Measurements from ENCODE around the gene CCDC47.

Gene CCDC47

DNA sequence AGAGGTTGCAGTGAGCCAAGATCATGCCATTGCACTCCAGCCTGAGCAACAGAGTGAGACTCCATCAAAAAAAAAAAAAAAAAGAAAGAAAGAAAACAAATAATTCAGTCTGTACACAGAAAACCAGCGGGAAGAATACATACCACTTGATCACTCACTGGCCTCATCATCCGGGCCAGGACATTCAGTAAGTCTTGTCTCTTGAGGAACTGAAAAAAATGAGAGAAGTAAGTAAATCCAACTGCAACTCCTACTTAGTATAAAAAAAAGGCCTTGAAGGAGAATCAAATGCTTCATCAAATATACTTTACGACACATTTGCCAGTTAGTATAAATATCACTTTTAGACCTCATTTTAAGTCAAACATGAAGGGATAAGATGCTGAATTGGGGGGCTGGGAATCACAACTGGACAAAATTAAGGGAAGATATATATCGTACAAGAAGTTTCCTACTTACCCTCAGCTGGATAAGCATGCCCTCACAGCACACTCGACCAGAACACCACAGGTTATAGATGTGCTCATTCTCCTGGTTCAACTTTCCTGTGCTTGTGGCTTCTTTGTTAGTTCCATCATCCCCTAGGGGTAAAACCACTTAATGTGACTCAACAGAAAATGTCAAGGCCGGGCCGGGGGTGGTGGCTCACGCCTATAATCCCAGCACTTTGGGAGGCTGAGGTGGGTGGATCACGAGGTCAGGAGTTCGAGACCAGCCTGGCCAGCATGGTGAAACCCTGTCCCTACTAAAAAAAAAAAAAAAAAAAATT lies 12.4 kb downstream of the CCDC47 start:
- H3F3A ChIP-seq (ENCODE audit: insufficient read depth), result no peaks in the 10 kb centered on the region
- no peaks in the 10 kb centered on the region for H3K27me3 ChIP-seq (ENCODE audit: low read length)
- H3K4me3 ChIP-seq (ENCODE audit: insufficient read depth, low read length, poor library complexity, severe bottlenecking), result no peak overlapping the region
- H3K36me3 ChIP-seq (ENCODE audit: low read length), result peaks cover 42% of the 10 kb centered on the region
- TF ChIP-seq, protein P1, sequence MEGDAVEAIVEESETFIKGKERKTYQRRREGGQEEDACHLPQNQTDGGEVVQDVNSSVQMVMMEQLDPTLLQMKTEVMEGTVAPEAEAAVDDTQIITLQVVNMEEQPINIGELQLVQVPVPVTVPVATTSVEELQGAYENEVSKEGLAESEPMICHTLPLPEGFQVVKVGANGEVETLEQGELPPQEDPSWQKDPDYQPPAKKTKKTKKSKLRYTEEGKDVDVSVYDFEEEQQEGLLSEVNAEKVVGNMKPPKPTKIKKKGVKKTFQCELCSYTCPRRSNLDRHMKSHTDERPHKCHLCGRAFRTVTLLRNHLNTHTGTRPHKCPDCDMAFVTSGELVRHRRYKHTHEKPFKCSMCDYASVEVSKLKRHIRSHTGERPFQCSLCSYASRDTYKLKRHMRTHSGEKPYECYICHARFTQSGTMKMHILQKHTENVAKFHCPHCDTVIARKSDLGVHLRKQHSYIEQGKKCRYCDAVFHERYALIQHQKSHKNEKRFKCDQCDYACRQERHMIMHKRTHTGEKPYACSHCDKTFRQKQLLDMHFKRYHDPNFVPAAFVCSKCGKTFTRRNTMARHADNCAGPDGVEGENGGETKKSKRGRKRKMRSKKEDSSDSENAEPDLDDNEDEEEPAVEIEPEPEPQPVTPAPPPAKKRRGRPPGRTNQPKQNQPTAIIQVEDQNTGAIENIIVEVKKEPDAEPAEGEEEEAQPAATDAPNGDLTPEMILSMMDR (IDR thresholded peaks at IDR 0.05; ENCODE audit: insufficient read depth, low read length, poor library complexity, severe bottlenecking), result no peak
- no peak for TF ChIP-seq EZH2phosphoT487 (conservative IDR thresholded peaks at IDR 0.05; ENCODE audit: low read length)
- H4K20me1 ChIP-seq (ENCODE audit: low read depth, low read length), result no peaks in the 10 kb centered on the region
- H3K9ac ChIP-seq (ENCODE audit: low read length), result no peak overlapping the region
- H3K9me2 ChIP-seq (replicated peaks; ENCODE audit: insufficient read depth, low read length), result no peaks in the 10 kb centered on the region
- no peak overlapping the region for H3K27ac ChIP-seq (ENCODE audit: low read depth, low read length)
- H2AFZ ChIP-seq (ENCODE audit: low read depth, low read length, severe bottlenecking), result no peak overlapping the region
- H3K79me2 ChIP-seq (ENCODE audit: insufficient read depth, low read length), result peaks cover 6% of the 10 kb centered on the region; the same call in 1 of the 2 replicates
- H3K9me3 ChIP-seq (ENCODE audit: insufficient read depth, low read length), result no peaks in the 10 kb centered on the region
- H3K4me2 ChIP-seq (ENCODE audit: low read depth, low read length, poor library complexity, severe bottlenecking), result no peak overlapping the region

DNA sequence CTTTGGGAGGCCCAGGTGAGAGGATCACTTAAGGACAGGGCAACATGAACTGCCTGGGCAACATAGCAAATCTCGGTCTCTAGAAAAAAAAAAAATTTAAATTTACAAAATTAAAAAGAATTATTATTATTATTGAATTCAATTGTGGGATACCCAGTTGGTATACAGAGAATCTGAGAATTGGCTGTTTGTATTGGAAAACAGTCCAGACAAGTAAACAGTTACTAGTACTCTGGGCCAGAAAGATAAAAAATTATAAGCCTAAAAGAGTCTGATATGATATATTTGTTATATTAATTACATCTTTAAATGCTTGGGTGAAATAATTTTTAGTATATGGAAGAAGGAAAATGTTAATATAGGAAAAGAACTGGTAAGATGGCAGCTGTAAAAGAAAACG lies 15.0 kb downstream of the CCDC47 start:
- Histone ChIP-seq H3K9ac (ENCODE audit: low read length) (no peak overlapping the region), H2AFZ (ENCODE audit: low read depth, low read length, severe bottlenecking) (no peak overlapping the region), H3K9me3 (ENCODE audit: insufficient read depth, low read length) (no peaks in the 10 kb centered on the region), H3K36me3 (ENCODE audit: low read length) (peaks cover 48% of the 10 kb centered on the region), H3K27me3 (ENCODE audit: low read length) (no peaks in the 10 kb centered on the region), H4K20me1 (ENCODE audit: low read depth, low read length) (no peaks in the 10 kb centered on the region), H3K4me2 (ENCODE audit: low read depth, low read length, poor library complexity, severe bottlenecking) (no peak overlapping the region), H3K79me2 (ENCODE audit: insufficient read depth, low read length) (no peaks in the 10 kb centered on the region), H3F3A (ENCODE audit: insufficient read depth) (no peaks in the 10 kb centered on the region), H3K27ac (ENCODE audit: low read depth, low read length) (no peak overlapping the region), H3K9me2 (replicated peaks; ENCODE audit: insufficient read depth, low read length) (no peaks in the 10 kb centered on the region), H3K4me3 (ENCODE audit: insufficient read depth, low read length, poor library complexity, severe bottlenecking) (no peak overlapping the region)
- TF ChIP-seq EZH2phosphoT487 (conservative IDR thresholded peaks at IDR 0.05; ENCODE audit: low read length), result no peak
- TF ChIP-seq, protein P1 (IDR thresholded peaks at IDR 0.05; ENCODE audit: insufficient read depth, low read length, poor library complexity, severe bottlenecking), result no peak

DNA sequence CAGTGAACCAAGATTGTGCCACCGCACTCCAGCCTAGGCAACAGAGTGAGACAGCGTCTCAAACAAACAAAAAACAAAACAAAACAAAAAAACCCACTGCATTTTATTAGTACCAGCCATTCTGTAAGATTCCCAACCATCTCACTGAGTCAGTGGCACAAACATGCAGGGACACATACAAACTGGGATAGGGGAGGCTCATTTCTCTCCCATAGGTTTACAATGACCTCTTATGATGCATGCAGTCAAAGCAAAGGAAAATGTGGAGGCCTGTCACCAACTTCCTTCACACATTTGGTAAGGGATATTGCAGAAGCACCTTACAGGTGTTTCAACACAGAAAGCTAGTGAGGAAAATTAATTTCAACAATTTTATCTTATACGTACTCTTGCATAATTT lies 19.4 kb downstream of the CCDC47 start:
- no peak for TF ChIP-seq EZH2phosphoT487 (conservative IDR thresholded peaks at IDR 0.05; ENCODE audit: low read length)
- Histone ChIP-seq H3K9me3 (ENCODE audit: insufficient read depth, low read length) (no peaks in the 10 kb centered on the region), H3K79me2 (ENCODE audit: insufficient read depth, low read length) (no peaks in the 10 kb centered on the region; the same call in 1 of the 2 replicates), H3F3A (ENCODE audit: insufficient read depth) (no peaks in the 10 kb centered on the region; the same call in 1 of the 2 replicates), H3K9ac (ENCODE audit: low read length) (no peak overlapping the region), H3K27me3 (ENCODE audit: low read length) (no peaks in the 10 kb centered on the region), H3K4me2 (ENCODE audit: low read depth, low read length, poor library complexity, severe bottlenecking) (no peak overlapping the region), H3K4me3 (ENCODE audit: insufficient read depth, low read length, poor library complexity, severe bottlenecking) (no peak overlapping the region), H2AFZ (ENCODE audit: low read depth, low read length, severe bottlenecking) (no peak overlapping the region), H3K36me3 (ENCODE audit: low read length) (peaks cover 48% of the 10 kb centered on the region), H4K20me1 (ENCODE audit: low read depth, low read length) (no peaks in the 10 kb centered on the region), H3K9me2 (replicated peaks; ENCODE audit: insufficient read depth, low read length) (no peaks in the 10 kb centered on the region), H3K27ac (ENCODE audit: low read depth, low read length) (no peak overlapping the region)

DNA sequence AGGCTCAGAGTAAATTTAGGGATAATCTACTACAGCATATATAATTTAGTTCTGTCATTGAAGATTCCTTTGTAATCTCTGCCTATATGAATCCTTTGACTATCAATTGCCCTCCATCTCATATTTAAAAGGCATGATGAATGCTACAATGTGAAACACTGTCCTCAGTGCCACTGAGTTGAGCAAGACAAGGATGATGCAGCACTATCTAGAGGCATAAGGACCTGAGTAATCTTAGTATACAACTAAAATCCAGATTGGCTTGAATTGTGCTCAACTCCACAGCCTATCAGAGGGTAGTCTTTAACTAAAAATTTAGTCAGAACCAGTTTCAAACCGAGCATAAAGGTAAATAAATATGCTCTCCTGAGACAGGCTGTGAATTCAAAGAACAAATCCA lies 20.2 kb downstream of the CCDC47 start:
- Histone ChIP-seq H3K79me2 (ENCODE audit: insufficient read depth, low read length) (no peaks in the 10 kb centered on the region; the same call in 1 of the 2 replicates), H4K20me1 (ENCODE audit: low read depth, low read length) (no peaks in the 10 kb centered on the region), H3F3A (ENCODE audit: insufficient read depth) (no peaks in the 10 kb centered on the region; the same call in 1 of the 2 replicates), H3K9me3 (ENCODE audit: insufficient read depth, low read length) (no peaks in the 10 kb centered on the region), H3K27me3 (ENCODE audit: low read length) (no peaks in the 10 kb centered on the region), H3K36me3 (ENCODE audit: low read length) (peaks cover 48% of the 10 kb centered on the region), H3K27ac (ENCODE audit: low read depth, low read length) (no peak overlapping the region), H3K9me2 (replicated peaks; ENCODE audit: insufficient read depth, low read length) (no peaks in the 10 kb centered on the region), H3K4me3 (ENCODE audit: insufficient read depth, low read length, poor library complexity, severe bottlenecking) (no peak overlapping the region), H3K4me2 (ENCODE audit: low read depth, low read length, poor library complexity, severe bottlenecking) (no peak overlapping the region), H2AFZ (ENCODE audit: low read depth, low read length, severe bottlenecking) (no peak overlapping the region), H3K9ac (ENCODE audit: low read length) (no peak overlapping the region)
- TF ChIP-seq, protein P1 (IDR thresholded peaks at IDR 0.05; ENCODE audit: insufficient read depth, low read length, poor library complexity, severe bottlenecking), result no peak
- TF ChIP-seq EZH2phosphoT487 (conservative IDR thresholded peaks at IDR 0.05; ENCODE audit: low read length), result no peak
